NCI-H2196 treated with DMSO at 0.1 percent for 48 hours (cell line): ENCODE results near the gene GGCT.
A peak's percentile ranks its signal among the peaks of the same experiment; 100 is the strongest.
"Not testable (repeated sequence)": the region's sequence is repeated elsewhere in the genome, so short reads cannot be mapped to it uniquely, and the experiment has no call there.

Experiments used
- DNase-seq: peaks from one replicate; lab custom pipeline; 2025; ENCODE audit not compliant: unreplicated experiment; lab: John Stamatoyannopoulos, UW

GGCT gene

DNA sequence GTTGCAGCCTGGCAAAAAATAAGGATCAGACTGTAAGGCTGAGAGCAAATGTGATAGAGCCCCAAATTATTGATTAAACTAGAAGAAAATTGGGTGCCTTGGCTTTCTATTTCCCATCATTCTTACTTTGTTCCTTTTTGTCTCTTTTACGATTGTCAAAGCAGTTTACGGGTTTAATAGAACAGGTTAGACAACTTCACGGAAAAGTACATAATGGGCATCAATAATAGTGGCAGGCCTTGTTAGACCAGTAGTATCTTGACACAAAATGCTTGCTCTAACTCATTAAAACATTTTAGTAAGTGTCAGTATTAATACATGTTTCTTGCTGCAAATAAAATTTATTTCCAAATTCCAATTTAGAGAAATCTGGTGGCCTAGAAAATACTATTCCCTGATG lies 14.5 kb upstream of the GGCT start:
- no peak for DNase-seq

GRCh38 chr7:30515761-30516160 lies 11.1 kb upstream of the GGCT start:
- no peak for DNase-seq

DNA sequence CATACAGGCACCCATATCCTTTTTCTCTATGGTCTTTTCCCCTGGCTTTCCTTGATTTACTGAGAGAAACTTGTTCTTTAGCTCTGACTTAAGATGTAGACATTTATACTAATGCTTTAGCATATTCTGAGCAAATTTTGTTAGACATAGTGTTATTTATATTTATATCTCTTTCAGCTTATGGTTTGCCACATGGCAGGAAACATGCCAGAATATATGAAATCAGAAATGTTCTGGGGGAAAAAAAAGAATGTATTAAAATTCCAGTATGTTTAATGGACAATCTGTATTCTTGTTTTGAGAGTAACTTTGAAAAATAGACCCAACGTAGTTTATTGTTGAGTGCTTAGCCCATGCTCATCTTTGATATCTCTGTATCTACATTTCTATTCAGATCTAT lies 10.1 kb upstream of the GGCT start:
- DNase-seq, result no peak

- DNase-seq, result no peak
Measured at GRCh38 chr7:30514177-30514576, 9.5 kb upstream of the GGCT start.

DNA sequence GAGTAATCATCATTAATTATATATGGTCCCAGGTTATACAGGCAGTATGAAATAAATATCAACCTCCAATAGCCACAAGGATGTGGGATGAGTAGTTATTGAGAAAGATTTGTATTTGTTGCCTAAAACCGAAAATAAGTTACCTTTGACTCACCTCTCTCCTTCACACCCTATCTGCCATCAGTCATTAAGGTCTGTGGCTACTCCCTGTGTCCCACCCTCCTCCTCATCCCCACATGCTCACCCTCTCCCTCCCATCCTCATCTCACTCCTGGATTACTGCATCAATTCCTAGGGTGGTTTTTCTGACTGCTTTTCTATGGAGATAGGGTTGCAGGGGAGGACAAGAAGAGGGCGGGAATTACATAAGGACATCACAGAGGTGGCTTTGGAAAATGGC lies 9.1 kb upstream of the GGCT start:
- no peak for DNase-seq

DNA sequence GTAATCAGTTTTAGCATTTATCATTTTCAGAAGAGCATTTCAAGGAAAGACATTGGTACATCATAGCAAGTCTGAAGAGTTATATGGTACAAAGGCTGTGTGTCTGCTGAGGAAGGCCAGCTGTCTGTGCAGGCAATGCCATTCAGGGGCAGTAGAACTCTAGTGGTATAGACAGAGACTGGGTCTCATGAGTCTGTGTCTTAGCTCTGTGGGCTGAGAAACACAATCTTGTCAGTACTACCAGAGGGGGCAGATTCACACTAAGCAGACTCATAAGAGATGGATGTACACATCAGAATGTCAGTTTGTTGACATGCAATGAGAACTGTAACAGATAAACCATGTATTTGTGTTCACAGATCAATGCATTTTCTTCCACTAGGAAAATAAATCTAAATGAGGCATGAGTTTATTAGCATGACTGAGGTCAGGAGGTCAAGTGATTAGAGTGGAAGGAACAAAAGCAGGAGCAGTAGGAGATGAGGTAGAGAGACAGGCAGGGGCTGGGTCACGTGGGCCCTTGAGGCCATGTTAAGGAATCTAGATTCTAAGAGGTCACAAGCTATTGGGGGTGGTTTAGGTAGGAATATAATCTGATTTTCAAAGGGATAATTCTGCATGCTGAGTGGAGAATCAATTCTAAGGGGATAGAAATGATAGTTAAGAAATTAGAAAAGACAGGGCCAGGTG lies 7.5 kb upstream of the GGCT start:
- no peak for DNase-seq

DNA sequence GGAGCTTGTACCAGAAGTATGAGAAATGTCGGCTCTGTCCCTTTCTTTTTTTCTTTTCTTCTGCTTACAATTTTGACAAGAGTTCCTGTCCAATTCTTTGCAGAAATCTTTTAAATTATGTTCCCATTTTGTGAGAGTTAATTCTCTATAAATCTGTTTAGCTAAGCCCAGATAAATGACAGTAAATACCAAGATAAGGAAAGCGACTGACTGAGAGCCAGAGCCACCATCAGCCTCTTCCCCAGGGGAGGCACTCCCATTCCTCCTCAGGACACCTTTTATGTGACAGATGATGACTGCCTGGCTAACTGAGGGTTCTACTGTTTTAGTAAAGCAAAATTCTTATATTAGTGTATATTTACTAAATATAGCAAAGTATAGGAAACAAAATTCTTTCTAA lies 6.9 kb upstream of the GGCT start:
- DNase-seq, result no peak

- DNase-seq, result peak; percentile 10
Measured at GRCh38 chr7:30510124-30511075, 5.8 kb upstream of the GGCT start.

GRCh38 chr7:30509171-30509857 lies 4.7 kb upstream of the GGCT start:
- DNase-seq, result not testable (repeated sequence)

DNA sequence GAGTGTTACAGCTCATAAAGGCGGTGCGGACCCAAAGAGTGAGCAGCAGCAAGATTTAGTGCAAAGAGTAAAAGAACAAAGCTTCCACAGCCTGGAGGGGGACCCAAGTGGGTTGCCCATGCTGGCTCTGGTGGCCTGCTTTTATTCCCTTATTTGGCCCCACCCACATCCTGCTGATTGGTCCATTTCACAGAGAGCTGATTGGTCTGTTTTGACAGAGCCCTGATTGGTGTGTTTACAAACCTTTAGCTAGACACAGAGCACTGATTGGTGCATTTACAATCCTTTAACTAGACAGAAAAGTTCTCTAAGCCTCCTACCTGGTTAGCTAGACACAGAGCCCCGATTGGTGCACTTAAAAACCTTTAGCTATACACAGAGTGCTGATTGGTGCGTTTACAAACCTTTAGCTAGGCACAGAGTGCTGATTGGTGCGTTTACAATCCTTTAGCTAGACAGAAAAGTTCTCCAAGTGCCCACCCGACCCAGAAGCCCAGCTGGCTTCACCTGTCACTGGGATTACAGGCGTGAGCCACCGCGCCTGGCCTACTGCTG lies 2.8 kb upstream of the GGCT start:
- DNase-seq, result not testable (repeated sequence)

- DNase-seq, result no peak
Measured at GRCh38 chr7:30505174-30505697, 607 bp upstream of the GGCT start.

DNA sequence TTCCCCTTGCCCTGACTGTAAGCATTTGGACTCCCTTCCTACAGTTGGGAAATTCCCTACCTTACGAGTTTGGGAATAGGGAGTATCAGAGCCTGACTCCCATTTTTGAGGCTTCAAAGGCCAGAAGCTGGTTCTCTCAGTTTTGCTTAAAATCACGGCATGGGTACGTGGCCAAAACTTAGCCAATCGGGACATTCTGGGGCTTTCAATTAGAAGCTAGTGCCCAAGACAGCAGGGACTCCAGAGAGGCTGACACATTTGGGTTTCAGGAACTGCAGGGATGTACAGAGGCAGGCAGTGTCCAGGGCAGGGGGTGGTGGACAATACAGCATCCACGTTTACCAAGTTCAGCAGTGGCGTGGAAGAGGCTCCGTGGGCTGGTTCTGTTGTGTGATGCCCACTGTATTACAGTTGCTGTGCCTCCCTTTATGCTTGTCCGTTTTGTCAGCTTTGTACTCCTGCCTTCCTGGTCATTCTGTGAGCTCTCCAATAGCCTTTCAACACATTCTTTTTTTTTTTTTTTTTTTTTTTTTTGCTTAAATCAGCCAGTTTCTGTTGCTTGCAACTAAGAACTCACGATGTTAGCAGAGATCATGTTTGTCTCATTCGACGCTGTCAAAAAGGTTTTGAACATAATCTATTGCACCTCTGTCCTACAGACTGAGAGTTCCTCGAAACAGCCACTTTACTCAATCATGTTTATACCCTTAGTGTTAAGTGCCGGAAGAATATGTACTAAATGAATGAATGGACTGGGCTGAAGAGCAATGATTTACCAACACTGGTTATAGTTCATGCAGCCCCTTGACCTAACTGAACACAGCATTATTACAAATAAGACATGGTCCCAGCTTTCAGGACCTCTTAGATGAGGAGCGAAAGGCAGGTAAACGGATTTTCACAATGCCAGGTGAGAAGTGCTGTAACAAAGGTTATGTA lies 1.1 kb downstream of the GGCT start:
- no peak for DNase-seq

DNA sequence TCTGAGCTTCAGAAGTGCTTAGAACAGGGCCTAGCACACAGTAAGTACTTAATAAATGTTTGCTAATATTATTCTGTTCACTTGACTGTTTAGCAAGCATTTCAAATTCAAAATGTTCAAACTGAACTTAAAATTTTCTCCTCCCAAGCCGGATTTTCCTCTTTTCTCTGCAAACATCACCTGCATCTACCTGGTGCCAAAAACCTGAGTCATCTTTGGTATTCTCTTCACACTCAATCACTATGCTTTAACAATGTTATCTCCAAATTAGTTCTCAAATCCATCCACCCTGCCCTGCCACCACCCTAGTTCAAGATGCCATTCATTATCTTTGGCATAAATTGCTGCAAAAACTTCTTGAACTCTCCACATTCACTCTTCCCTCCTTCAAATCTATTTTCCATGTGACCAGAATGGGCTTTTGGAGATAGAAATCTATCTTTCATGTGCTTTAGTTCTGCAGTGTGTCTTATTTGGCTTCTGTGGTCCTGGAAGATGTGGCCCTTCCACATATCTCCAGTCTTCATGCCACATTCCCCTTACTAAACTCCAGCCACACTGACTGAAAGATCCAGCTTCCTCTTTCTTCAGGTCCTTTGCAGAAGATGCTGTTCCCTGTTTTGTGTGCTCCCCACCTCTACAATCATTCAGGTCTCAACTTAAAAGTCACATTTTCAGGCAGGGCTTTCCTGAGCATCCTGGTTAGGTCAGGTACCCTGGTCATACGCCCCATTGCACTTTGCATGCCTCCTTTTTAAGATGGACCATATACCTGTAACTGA lies 2.0 kb downstream of the GGCT start:
- DNase-seq, result no peak

- no peak for DNase-seq
Measured at GRCh38 chr7:30501264-30501663, 3.4 kb downstream of the GGCT start.

- no peak for DNase-seq
Measured at GRCh38 chr7:30493228-30493627, 11.4 kb downstream of the GGCT start.

GRCh38 chr7:30491417-30491816 lies 13.2 kb downstream of the GGCT start:
- DNase-seq, result no peak

- DNase-seq, result no peak
Measured at GRCh38 chr7:30487371-30487770, 17.3 kb downstream of the GGCT start.

DNA sequence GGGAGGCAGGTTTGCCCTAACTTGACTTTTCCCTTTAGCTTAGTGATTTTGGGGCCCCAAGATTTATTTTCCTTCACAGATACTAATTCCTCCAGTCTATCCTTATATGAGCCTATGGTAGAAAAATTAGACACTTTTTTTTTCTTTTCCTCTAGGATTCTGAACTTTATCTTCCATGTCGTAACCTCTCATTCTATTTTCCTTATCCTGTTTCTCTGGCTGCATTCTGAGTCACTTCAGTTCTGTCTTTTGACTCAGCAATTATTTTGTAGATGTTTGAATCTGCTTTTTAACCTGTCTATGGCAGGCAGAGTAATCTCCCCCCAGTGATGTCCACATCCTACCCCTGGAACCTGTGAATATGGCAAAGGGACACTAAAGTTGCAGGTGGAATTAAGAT lies 19.0 kb downstream of the GGCT start:
- no peak for DNase-seq

DNA sequence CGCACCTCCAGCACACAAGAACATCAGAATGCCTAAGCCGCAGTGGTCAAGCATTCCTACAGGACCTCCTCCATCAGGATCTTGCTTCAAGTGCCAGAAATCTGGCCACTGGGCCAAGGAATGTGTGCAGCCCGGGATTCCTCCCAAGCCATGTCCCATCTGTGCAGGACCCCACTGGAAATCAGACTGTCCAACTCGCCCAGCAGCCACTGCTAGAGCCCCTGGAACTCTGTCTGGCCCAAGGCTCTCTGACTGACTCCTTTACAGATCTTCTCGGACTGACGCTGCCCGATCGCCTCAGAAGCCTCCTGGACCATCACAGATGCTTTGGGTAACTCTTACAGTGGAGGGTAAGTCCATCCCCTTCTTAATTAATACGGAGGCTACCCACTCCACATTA lies 23.2 kb downstream of the GGCT start:
- DNase-seq, result not testable (repeated sequence)
